ENCODE measurements around the gene EFNB3. TPM values are rescaled to one million over a fixed set of nuclear protein-coding genes. Genes with fewer than 3 reads are reported as not detected.

Gene EFNB3
- 0.33 and 0.52 TPM in 2 replicates for total RNA-seq

GRCh38 chr17:7704601-7705268 is at the start of gene EFNB3:
TSS of gene EFNB3 (plus strand) at chr17:7705202. CDS start at chr17:7705599, 397 bp downstream.

GRCh38 chr17:7687072-7687907 is 17.7 kb upstream of the EFNB3 start, which contains the start of gene TP53:
TSS of gene TP53 (minus strand) at chr17:7687490. CDS start at chr17:7676594, 10,896 bp downstream.

DNA sequence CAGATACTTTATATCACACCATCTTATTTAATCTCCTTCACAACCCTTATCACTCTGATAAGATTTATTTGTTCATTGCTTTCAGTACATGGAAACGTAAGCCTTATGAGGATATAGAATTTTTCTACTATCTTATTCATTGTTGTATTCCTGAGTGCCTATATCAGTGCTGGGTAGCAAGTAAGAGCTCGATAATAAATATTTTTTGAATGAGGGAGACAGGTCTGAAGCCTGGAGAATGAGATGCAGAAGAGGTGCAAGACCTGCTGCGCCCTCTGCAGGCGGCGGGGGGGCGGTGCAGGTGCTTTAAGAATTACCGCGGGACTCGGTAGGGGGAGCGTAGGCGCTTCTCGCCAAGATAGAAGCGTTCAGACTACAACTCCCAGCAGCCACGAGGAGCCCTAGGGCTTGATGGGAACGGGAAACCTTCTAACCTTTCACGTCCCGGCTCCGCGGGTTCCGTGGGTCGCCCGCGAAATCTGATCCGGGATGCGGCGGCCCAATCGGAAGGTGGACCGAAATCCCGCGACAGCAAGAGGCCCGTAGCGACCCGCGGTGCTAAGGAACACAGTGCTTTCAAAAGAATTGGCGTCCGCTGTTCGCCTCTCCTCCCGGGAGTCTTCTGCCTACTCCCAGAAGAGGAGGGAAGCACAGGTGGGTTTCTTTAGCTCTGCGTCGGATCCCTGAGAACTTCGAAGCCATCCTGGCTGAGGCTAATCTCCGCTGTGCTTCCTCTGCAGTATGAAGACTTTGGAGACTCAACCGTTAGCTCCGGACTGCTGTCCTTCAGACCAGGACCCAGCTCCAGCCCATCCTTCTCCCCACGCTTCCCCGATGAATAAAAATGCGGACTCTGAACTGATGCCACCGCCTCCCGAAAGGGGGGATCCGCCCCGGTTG is 16.8 kb upstream of the EFNB3 start, which contains the start of gene WRAP53:
Gene WRAP53 (plus strand): TSS at position 570 of the 900 bp plus-strand sequence. CDS start 172 bp downstream, at position 742.

DNA sequence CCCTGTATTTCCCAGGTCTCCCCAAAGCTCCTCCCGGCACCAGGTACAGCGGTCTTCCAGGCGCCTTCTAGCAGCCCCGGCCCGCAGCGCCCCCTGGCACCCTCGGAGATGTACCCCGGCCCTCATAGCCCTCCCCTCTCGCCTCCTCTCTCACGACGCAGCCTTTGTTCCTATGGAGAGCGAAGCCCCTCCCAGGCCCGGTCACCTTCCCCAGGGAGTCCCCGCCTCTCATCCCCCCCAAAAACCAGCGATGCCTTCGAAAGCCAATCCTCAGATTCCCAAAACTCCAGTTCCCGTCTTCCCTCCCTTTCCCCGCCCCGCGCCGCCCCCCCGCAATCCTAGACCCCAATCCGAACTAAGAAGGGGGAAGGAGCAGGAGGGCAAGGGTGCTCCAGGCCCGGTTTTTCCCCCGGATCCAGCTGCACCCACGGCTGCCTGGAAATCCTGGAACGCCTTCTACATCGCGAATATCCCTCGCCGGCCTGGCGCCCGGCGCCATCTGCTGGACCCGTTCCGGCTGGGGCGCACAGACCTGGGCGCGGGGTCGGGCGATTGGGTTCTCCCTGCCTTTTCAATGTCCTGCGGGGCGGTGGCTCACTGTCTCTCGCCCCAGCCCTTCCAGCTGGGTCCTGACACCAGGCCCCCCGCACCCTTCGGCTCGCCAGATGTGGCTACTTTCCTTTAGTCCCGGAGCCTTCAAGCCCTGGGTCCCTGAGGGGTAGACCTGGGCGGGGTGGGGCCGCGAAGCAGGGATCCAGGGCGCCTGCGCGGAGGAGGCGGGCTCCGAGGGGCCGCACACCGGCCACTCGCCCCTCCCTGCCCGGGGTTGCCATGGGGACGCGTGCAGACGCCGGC is 12.1 kb downstream of the EFNB3 start, which contains the start of gene DNAH2:
Gene DNAH2 (plus strand): TSS at position 844 of the 855 bp plus-strand sequence. CDS start 1,991 bp downstream, outside the sequence.

Other genes starting within 250 kb of the EFNB3 start
- gene ZBTB4, start 225.6 kb upstream of the EFNB3 start, total RNA-seq = 8.9 and 9.1 TPM in 2 replicates
- not detected in 2 replicates for gene SLC35G6, start 223.8 kb upstream of the EFNB3 start, total RNA-seq
- 68.2 and 79.4 TPM in 2 replicates for gene POLR2A, start 220.8 kb upstream of the EFNB3 start, total RNA-seq
- gene TNFSF12, start 156.1 kb upstream of the EFNB3 start, total RNA-seq = 6.3 and 9.1 TPM in 2 replicates
- 0.22 and 0.34 TPM in 2 replicates for gene TNFSF13, start 146.5 kb upstream of the EFNB3 start, total RNA-seq
- gene SENP3, start 143.3 kb upstream of the EFNB3 start, total RNA-seq = 58.6 and 71.4 TPM in 2 replicates
- 0.52 and 0.87 TPM in 2 replicates for gene CD68, start 125.6 kb upstream of the EFNB3 start, total RNA-seq
- gene MPDU1, start 121.3 kb upstream of the EFNB3 start, total RNA-seq = 63.9 and 69.2 TPM in 2 replicates
- gene SOX15, start 115.1 kb upstream of the EFNB3 start, total RNA-seq = under 0.01 and 0.11 TPM in 2 replicates
- 30.0 and 33.2 TPM in 2 replicates for gene FXR2, start 90.3 kb upstream of the EFNB3 start, total RNA-seq
- 37.1 and 38.2 TPM in 2 replicates for gene SAT2, start 77.4 kb upstream of the EFNB3 start, total RNA-seq
- gene SHBG, start 75.1 kb upstream of the EFNB3 start, total RNA-seq = 0.11 and 0.26 TPM in 2 replicates
- not detected in 2 replicates for gene ATP1B2, start 54.3 kb upstream of the EFNB3 start, total RNA-seq
- gene TP53, start 17.7 kb upstream of the EFNB3 start, total RNA-seq = 26.0 and 36.7 TPM in 2 replicates
- 4.6 and 4.7 TPM in 2 replicates for gene WRAP53, start 16.7 kb upstream of the EFNB3 start, total RNA-seq
- gene DNAH2, start 12.5 kb downstream of the EFNB3 start, total RNA-seq = under 0.01 and 0.43 TPM in 2 replicates
- gene KDM6B, start 129.0 kb downstream of the EFNB3 start, total RNA-seq = 1.8 and 3.0 TPM in 2 replicates
- gene TMEM88, start 149.9 kb downstream of the EFNB3 start, total RNA-seq = 10.1 and 26.7 TPM in 2 replicates
- 101 and 160 TPM in 2 replicates for gene NAA38, start 152.4 kb downstream of the EFNB3 start, total RNA-seq
- 6.7 and 7.2 TPM in 2 replicates for gene CYB5D1, start 152.8 kb downstream of the EFNB3 start, total RNA-seq
- gene CHD3, start 183.6 kb downstream of the EFNB3 start, total RNA-seq = 60.7 and 71.3 TPM in 2 replicates
- 0.43 and 3.0 TPM in 2 replicates for gene RNF227, start 211.1 kb downstream of the EFNB3 start, total RNA-seq
- gene KCNAB3, start 224.7 kb downstream of the EFNB3 start, total RNA-seq = 0.11 and 0.17 TPM in 2 replicates
- gene TRAPPC1, start 226.7 kb downstream of the EFNB3 start, total RNA-seq = 49.1 and 54.8 TPM in 2 replicates
- gene CNTROB, start 227.0 kb downstream of the EFNB3 start, total RNA-seq = 10.0 and 11.8 TPM in 2 replicates